GM23338 (cell line): ENCODE measurements around the gene DCAF7. TPM values are rescaled to one million over a fixed set of nuclear protein-coding genes. Genes with fewer than 3 reads are reported as not detected.

Experiments
- ATAC-seq: fragments of 200-7000 bp; cut with Tn5 transposase; 3 replicates; pipeline ENCODE4 v1.9.1; 2020
- DNase-seq: peaks from one replicate; pipeline ENCODE4 v3.0.0-alpha.2; 2015; ENCODE audit warnings: low spot score
- H2AFZ ChIP-seq: fragments of 200-600 bp; sonication (generic); 2 replicates; pipeline ENCODE4 v1.8.0; 2016; ENCODE audit warnings: antibody characterized with exemption, mild to moderate bottlenecking, moderate library complexity
- H3F3A ChIP-seq: fragments of 200-600 bp; sonication (generic); replicated peaks from 2 replicates; pipeline ENCODE4 v1.8.0; 2017; ENCODE audit warnings: antibody characterized with exemption, mixed run types, low read depth
- H3K27ac ChIP-seq: fragments of 200-600 bp; sonication (generic); 2 replicates; pipeline ENCODE4 v1.6.1; 2016; ENCODE audit warnings: low read depth
- H3K27me3 ChIP-seq: fragments of 200-600 bp; sonication (generic); 2 replicates; pipeline ENCODE4 v1.8.0; 2016; ENCODE audit warnings: mild to moderate bottlenecking, mixed run types, moderate library complexity; ENCODE audit not compliant: insufficient read depth
- H3K36me3 ChIP-seq: fragments of 200-600 bp; sonication (generic); 2 replicates; pipeline ENCODE4 v1.8.0; 2016; ENCODE audit warnings: mild to moderate bottlenecking; ENCODE audit not compliant: insufficient read depth
- H3K4me1 ChIP-seq: fragments of 200-600 bp; sonication (generic); 2 replicates; pipeline ENCODE4 v1.8.0; 2016; ENCODE audit warnings: mild to moderate bottlenecking, moderate library complexity; ENCODE audit not compliant: insufficient read depth
- H3K4me2 ChIP-seq: fragments of 200-600 bp; sonication (generic); 2 replicates; pipeline ENCODE4 v1.7.1; 2017; ENCODE audit warnings: mixed run types
- H3K4me3 ChIP-seq: fragments of 200-600 bp; sonication (generic); 2 replicates; pipeline ENCODE4 v1.6.1; 2016; ENCODE audit warnings: mixed run types
- H3K79me2 ChIP-seq: fragments of 200-600 bp; sonication (generic); replicated peaks from 2 replicates; pipeline ENCODE4 v1.8.0; 2017; ENCODE audit warnings: mild to moderate bottlenecking; ENCODE audit not compliant: insufficient read depth
- H3K9me2 ChIP-seq: fragments of 200-600 bp; sonication (generic); 2 replicates; pipeline ENCODE4 v1.8.0; 2017; ENCODE audit not compliant: insufficient read depth
- H4K20me1 ChIP-seq: fragments of 200-600 bp; sonication (generic); replicated peaks from 2 replicates; pipeline ENCODE4 v1.8.0; 2017; ENCODE audit warnings: mild to moderate bottlenecking; ENCODE audit not compliant: insufficient read depth
- H3K27ac Mint-ChIP-seq: 2 replicates; pipeline ENCODE4 v1.8.0; 2020; ENCODE audit warnings: inconsistent platforms, mild to moderate bottlenecking, moderate library complexity, mixed read lengths
- H3K27me3 Mint-ChIP-seq: 3 replicates; pipeline ENCODE4 v1.8.0; 2022; ENCODE audit warnings: low read depth, mild to moderate bottlenecking, moderate library complexity, mixed read lengths, inconsistent platforms; ENCODE audit not compliant: insufficient read depth, poor library complexity
- H3K36me3 Mint-ChIP-seq: 3 replicates; pipeline ENCODE4 v1.8.0; 2021; ENCODE audit warnings: low read depth, mild to moderate bottlenecking, inconsistent platforms, moderate library complexity, mixed read lengths
- H3K4me1 Mint-ChIP-seq: 3 replicates; pipeline ENCODE4 v1.8.0; 2020; ENCODE audit warnings: mild to moderate bottlenecking, inconsistent platforms, mixed read lengths
- H3K4me3 Mint-ChIP-seq: 3 replicates; pipeline ENCODE4 v1.8.0; 2021; ENCODE audit warnings: moderate library complexity, mild to moderate bottlenecking, inconsistent platforms, mixed read lengths
- H3K9me3 Mint-ChIP-seq: 3 replicates; pipeline ENCODE4 v1.8.0; 2020; ENCODE audit warnings: moderate library complexity, mild to moderate bottlenecking, inconsistent platforms, mixed read lengths
- CREB1 ChIP-seq: fragments of 250-450 bp; sonication (Bioruptor Pico); IDR thresholded peaks from 2 replicates; pipeline ENCODE4 v1.5.0; 2020; ENCODE audit warnings: low read depth, mild to moderate bottlenecking, moderate library complexity
- ETS1 ChIP-seq: IDR thresholded peaks from 2 replicates; pipeline ENCODE4 v1.6.1; 2016; ENCODE audit warnings: antibody characterized with exemption
- EZH2phosphoT487 ChIP-seq: fragments of 200-600 bp; sonication (generic); IDR thresholded peaks from one replicate; pipeline ENCODE4 v1.8.1; 2018; ENCODE audit warnings: antibody characterized with exemption; ENCODE audit not compliant: unreplicated experiment
- JUNB ChIP-seq: IDR thresholded peaks from one replicate; pipeline ENCODE4 v1.6.1; 2016; ENCODE audit warnings: antibody characterized with exemption; ENCODE audit not compliant: unreplicated experiment
- POLR2AphosphoS5 ChIP-seq: IDR thresholded peaks from 2 replicates; pipeline ENCODE4 v1.6.1; 2016; ENCODE audit warnings: antibody characterized with exemption, low read depth
- REST ChIP-seq: IDR thresholded peaks from one replicate; pipeline ENCODE4 v1.6.1; 2018; ENCODE audit warnings: antibody characterized with exemption; ENCODE audit not compliant: unreplicated experiment
- STAT1 ChIP-seq: IDR thresholded peaks from one replicate; pipeline ENCODE4 v1.6.1; 2016; ENCODE audit warnings: antibody characterized with exemption; ENCODE audit not compliant: unreplicated experiment
- ZNF114 ChIP-seq: fragments of 250-450 bp; sonication (Bioruptor Pico); IDR thresholded peaks from 2 replicates; pipeline ENCODE4 v1.5.0; 2020; ENCODE audit warnings: mild to moderate bottlenecking, moderate library complexity
- ZNF331 ChIP-seq: fragments of 250-450 bp; sonication (Bioruptor Pico); IDR thresholded peaks from 2 replicates; pipeline ENCODE4 v1.5.0; 2020; ENCODE audit warnings: low read depth, mild to moderate bottlenecking, moderate library complexity
- ZNF462 ChIP-seq: fragments of 250-450 bp; sonication (Bioruptor Pico); IDR thresholded peaks from 2 replicates; pipeline ENCODE4 v1.5.0; 2020; ENCODE audit warnings: mild to moderate bottlenecking, moderate library complexity
- polyA plus RNA-seq: library from polyadenylated mRNA; unstranded; fragments of >200 nt; fragmentation: Nextera tagmentation; extraction: Ambion mirVana; gene quantifications from 2 replicates; pipeline ENCODE4 v1.2.1, GENCODE V29; 2016
- total RNA-seq: library from RNA; depleted of rRNA; stranded (reverse); fragments of >200 nt; shearing (Covaris generic); gene quantifications from 2 replicates; pipeline ENCODE4 v1.2.3, GENCODE V29; 2014

Gene DCAF7
- total and polyA plus RNA-seq, 2 experiments from 2014 or later = 31.3 to 60.1 TPM

- TF ChIP-seq EZH2phosphoT487 = no peak
- TF ChIP-seq ZNF462 (CRISPR knock-in tag) = no peak
- peaks cover 42% of the 10 kb centered on the region for H3K79me2 ChIP-seq
- no peak overlapping the region for H3K4me2 ChIP-seq
- Mint-ChIP-seq H3K27me3 (no peaks in the 10 kb centered on the region), H3K36me3 (peaks cover 30% of the 10 kb centered on the region), H3K9me3 (no peaks in the 10 kb centered on the region), H3K27ac (peak overlapping the region; percentile 5), H3K4me1 (peaks cover 19% of the 10 kb centered on the region), H3K4me3 (no peak overlapping the region)
- ATAC-seq = peak; percentile 87
- H3F3A ChIP-seq = no peaks in the 10 kb centered on the region
- H2AFZ ChIP-seq = no peak overlapping the region
- peaks cover 7% of the 10 kb centered on the region; the same call in 1 of the 2 replicates for H3K36me3 ChIP-seq
- no peak overlapping the region for H3K4me3 ChIP-seq
- DNase-seq = peak; percentile 40
- H4K20me1 ChIP-seq = peaks cover 41% of the 10 kb centered on the region
- peaks cover 13% of the 10 kb centered on the region; the same call in 1 of the 2 replicates for H3K4me1 ChIP-seq
- no peak overlapping the region for H3K27ac ChIP-seq
- no peaks in the 10 kb centered on the region for H3K27me3 ChIP-seq
- H3K9me2 ChIP-seq = no peaks in the 10 kb centered on the region
Measured at GRCh38 chr17:63579633-63580032, 29.4 kb downstream of the DCAF7 start.

- no peak overlapping the region for H2AFZ ChIP-seq
- H3K27ac ChIP-seq = no peak overlapping the region
- no peaks in the 10 kb centered on the region for H3F3A ChIP-seq
- Mint-ChIP-seq H3K27me3 (peaks cover 2% of the 10 kb centered on the region), H3K36me3 (peaks cover 65% of the 10 kb centered on the region), H3K4me1 (no peaks in the 10 kb centered on the region), H3K9me3 (no peaks in the 10 kb centered on the region), H3K27ac (no peak overlapping the region), H3K4me3 (no peak overlapping the region)
- DNase-seq (no peak), ATAC-seq (no peak)
- H3K9me2 ChIP-seq = no peaks in the 10 kb centered on the region
- peaks cover 24% of the 10 kb centered on the region for H3K36me3 ChIP-seq
- no peak overlapping the region for H3K4me3 ChIP-seq
- H4K20me1 ChIP-seq = peaks cover 4% of the 10 kb centered on the region; the same call in 1 of the 2 replicates
- H3K27me3 ChIP-seq = no peaks in the 10 kb centered on the region
- no peak overlapping the region for H3K4me2 ChIP-seq
- H3K79me2 ChIP-seq = no peaks in the 10 kb centered on the region
- no peak for TF ChIP-seq CREB1 (CRISPR knock-in tag)
- TF ChIP-seq STAT1 = no peak
- no peak for TF ChIP-seq ETS1
- TF ChIP-seq EZH2phosphoT487 = no peak
- TF ChIP-seq JUNB = no peak
- no peak for TF ChIP-seq REST
- TF ChIP-seq ZNF331 (CRISPR knock-in tag) = no peak
- TF ChIP-seq ZNF114 (CRISPR knock-in tag) = no peak
- TF ChIP-seq POLR2AphosphoS5 = no peak
- no peaks in the 10 kb centered on the region for H3K4me1 ChIP-seq
Measured at GRCh38 chr17:63587770-63588169, 37.5 kb downstream of the DCAF7 start.
